Thymus (tissue), 11 donors: ENCODE data around the gene TMTC3. TPM values are rescaled to one million over a fixed set of nuclear protein-coding genes. Genes with fewer than 3 reads are reported as not detected.
"Not testable (repeated sequence)": the region's sequence is repeated elsewhere in the genome, so short reads cannot be mapped to it uniquely, and the experiment has no call there.

Experiments
- DNase-seq, 9 donors: peaks; one replicate each; pipeline ENCODE4 v3.0.0-alpha.2; 2013; ENCODE audit warnings: low spot score in 9 of 9, low read depth in 6 of 9, missing footprints in 1 of 9
- H3K27ac ChIP-seq, 2 donors: one replicate each; pipeline ENCODE4 v1.5.1; 2013; ENCODE audit warnings: control low read depth in 1 of 2, low read depth in 1 of 2, low read length in 1 of 2, mild to moderate bottlenecking in 1 of 2, moderate library complexity in 1 of 2
- H3K27me3 ChIP-seq, 2 donors: one replicate each; pipeline ENCODE4 v1.5.1; 2013; ENCODE audit warnings: low read length in 1 of 2; ENCODE audit not compliant: control insufficient read depth in 2 of 2, insufficient read depth in 1 of 2
- H3K36me3 ChIP-seq, 2 donors: one replicate each; pipeline ENCODE4 v1.5.1; 2013; ENCODE audit warnings: low read length in 1 of 2, mild to moderate bottlenecking in 1 of 2, moderate library complexity in 1 of 2; ENCODE audit not compliant: control insufficient read depth in 2 of 2, insufficient read depth in 2 of 2
- H3K4me1 ChIP-seq, 2 donors: one replicate each; pipeline ENCODE4 v1.5.1; 2013; ENCODE audit warnings: low read length in 2 of 2; ENCODE audit not compliant: control insufficient read depth in 2 of 2, insufficient read depth in 2 of 2
- H3K4me3 ChIP-seq, 2 donors: one replicate each; pipeline ENCODE4 v1.5.1; 2013; ENCODE audit warnings: low read length in 2 of 2, control low read depth in 1 of 2, mild to moderate bottlenecking in 1 of 2
- H3K9me3 ChIP-seq, 2 donors: one replicate each; pipeline ENCODE4 v1.5.1; 2013; ENCODE audit warnings: low read length in 1 of 2, mild to moderate bottlenecking in 1 of 2; ENCODE audit not compliant: control insufficient read depth in 2 of 2, insufficient read depth in 1 of 2
- WGBS: extraction: QIAGEN DNeasy Blood & Tissue Kit; methylation state at CpG from one replicate; pipeline ENCODE4 v1.1.7; 2013; 5-methylcytosine and 5-hydroxymethylcytosine counted together
- polyA plus RNA-seq: library from polyadenylated mRNA; stranded (reverse); fragments of 200-250 nt; gene quantifications from one replicate; pipeline ENCODE4 v1.2.3, GENCODE V29; 2013
- total RNA-seq: library from RNA; stranded (reverse); fragments of 120-200 nt; gene quantifications from one replicate; pipeline ENCODE4 v1.2.4, GENCODE V29; 2013
- donor health status: healthy.

TMTC3 gene
- total and polyA plus RNA-seq, 2 donors, result 7.5 to 12.2 TPM

DNA sequence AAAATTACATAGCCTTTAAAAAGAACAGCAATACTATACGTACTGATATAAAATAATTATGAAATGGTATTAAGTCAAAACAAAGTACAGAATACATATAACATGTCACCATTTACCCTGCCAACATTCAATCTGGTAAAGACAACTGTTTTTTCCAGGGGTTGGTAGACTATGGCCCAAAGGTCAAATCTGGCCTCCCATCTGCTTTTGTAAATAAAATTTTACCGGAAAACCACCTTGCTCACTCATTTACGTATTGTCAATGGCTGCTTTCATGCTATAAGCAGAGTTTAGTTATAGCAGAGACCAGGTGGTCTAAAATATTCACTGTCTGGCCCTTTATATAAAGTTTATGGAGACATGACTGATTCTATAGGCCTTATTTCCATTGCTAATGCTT lies 14.3 kb upstream of the TMTC3 start:
- no peak overlapping the region for H3K27ac ChIP-seq
- H3K27me3 ChIP-seq, result no peaks in the 10 kb centered on the region
- no peaks in the 10 kb centered on the region for H3K4me1 ChIP-seq
- peaks cover 0 to 10% of the 10 kb centered on the region in 2 donors for H3K36me3 ChIP-seq
- 99% methylated on average over 3 of the region's 3 CpGs for WGBS
- no peak overlapping the region for H3K4me3 ChIP-seq
- no peaks in the 10 kb centered on the region for H3K9me3 ChIP-seq
- no peak for DNase-seq

DNA sequence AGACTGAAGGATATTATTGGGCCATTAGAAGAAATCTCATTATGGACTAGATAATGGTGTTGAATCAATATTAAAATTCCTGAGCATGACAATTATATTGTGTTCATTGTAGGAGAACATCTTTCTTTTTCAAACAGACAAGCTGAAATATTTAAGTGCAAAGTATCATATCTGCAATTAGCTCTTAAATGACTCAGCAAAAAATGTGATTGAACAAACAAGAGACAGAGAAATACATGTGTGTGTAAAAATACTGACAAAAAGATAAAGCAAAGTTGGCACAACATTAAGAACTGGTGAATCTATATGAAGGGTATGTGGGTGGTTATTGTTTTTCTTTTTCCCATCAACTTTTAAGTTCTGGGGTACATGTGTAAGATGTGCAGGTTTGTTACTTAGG lies 9.7 kb upstream of the TMTC3 start:
- DNase-seq, result no peak
- H3K27ac ChIP-seq, result no peak overlapping the region
- peaks cover 0 to 2% of the 10 kb centered on the region in 2 donors for H3K36me3 ChIP-seq
- no peaks in the 10 kb centered on the region for H3K27me3 ChIP-seq
- H3K9me3 ChIP-seq, result no peaks in the 10 kb centered on the region
- no peak overlapping the region for H3K4me3 ChIP-seq
- no peaks in the 10 kb centered on the region for H3K4me1 ChIP-seq

DNA sequence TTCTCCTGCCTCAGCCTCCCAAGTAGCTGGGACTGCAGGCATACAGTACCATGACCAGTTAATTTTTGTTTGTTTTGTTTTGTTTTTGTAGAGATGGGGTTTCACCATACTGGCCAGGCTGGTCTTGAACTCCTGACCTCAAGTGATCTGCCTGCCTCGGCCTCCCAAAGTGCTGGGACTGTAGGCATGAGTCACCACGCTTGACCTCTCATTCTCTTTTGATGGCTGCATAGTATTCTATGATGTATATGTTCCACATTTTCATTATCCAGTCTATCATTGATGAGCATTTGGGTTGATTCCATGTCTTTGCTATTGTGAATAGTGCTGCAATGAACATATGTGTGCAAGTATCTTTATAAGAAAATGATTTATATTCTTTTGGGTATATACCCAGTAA lies 8.9 kb upstream of the TMTC3 start:
- H3K4me1 ChIP-seq, H3K27ac ChIP-seq, H3K9me3 ChIP-seq, H3K27me3 ChIP-seq, H3K4me3 ChIP-seq, H3K36me3 ChIP-seq, DNase-seq: not testable (repeated sequence)
- WGBS, result 97% methylated on average over 2 of the region's 2 CpGs

DNA sequence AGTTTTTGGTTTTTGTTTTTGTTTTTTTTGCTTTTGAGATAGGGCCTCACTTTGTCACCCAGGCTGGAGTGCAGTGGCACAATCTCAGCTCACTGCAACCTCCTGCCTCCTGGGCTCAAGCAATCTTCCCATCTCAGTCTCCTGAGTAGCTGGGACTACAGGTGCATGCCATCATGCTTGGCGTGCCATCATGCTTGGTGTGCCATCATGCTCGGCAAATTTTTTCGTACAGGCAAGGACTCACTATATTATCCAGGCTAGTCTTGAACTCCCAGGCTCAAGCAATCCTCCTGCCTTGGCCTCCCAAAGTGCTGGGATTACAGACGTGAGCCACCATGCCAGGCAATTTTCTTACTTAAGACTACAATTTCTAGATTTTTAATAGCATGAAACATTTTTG lies 2.4 kb upstream of the TMTC3 start:
- not testable (repeated sequence) for H3K36me3 ChIP-seq, H3K27me3 ChIP-seq, DNase-seq, H3K9me3 ChIP-seq, H3K4me3 ChIP-seq, H3K4me1 ChIP-seq, H3K27ac ChIP-seq
- WGBS, result 99% methylated on average over 4 of the region's 4 CpGs

DNA sequence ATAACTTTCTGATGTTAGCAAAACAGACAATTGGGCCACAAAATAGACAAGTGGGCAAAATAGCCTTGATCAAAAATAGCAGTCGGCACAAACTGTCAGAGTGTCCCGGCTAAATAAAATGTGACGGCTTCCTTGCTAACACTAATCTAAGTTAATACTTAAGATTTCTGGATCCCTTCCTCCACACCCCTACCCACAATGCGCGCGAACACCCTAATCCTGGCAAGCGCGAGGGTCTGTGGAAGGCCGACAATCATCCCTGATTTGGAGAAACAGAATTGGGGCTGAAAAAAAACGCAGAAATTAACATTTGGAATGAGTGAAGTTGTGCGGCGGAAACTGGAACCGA lies 708 bp upstream of the TMTC3 start:
- H3K27me3 ChIP-seq, result no peaks in the 10 kb centered on the region
- H3K4me1 ChIP-seq, result peaks cover 0 to 7% of the 10 kb centered on the region in 2 donors
- H3K36me3 ChIP-seq, result peaks cover 0 to 3% of the 10 kb centered on the region in 2 donors
- no peaks in the 10 kb centered on the region for H3K9me3 ChIP-seq
- DNase-seq, result no peak
- peak overlapping the region; percentile 52 to 75 for H3K4me3 ChIP-seq
- peak overlapping the region; percentile 61 to 82 for H3K27ac ChIP-seq
- 11% methylated on average over 13 of the region's 13 CpGs for WGBS

DNA sequence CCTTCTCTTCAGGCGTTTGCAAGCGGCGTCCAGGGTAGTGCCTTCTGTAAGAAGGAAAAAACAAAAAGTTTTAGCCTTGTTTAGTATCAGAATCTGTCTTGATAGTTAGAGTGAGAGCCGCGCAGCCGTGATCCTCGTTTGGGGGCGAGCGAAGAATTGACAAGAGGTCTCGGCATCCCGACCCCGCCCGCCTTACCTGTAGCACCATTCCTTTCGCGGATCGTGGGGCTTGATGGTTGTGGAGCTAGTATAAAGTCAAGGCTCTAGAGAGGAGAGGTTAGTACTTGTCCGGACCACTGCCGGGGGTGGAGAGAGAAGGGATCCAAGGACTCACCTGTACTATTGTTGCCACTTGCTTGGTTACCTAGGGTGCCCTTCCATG lies 494 bp downstream of the TMTC3 start:
- Histone ChIP-seq H3K4me3 (peak overlapping the region; percentile 52 to 75), H3K9me3 (no peaks in the 10 kb centered on the region), H3K27ac (peak overlapping the region; percentile 5 to 72), H3K27me3 (no peaks in the 10 kb centered on the region), H3K4me1 (peaks cover 0 to 7% of the 10 kb centered on the region in 2 donors), H3K36me3 (peaks cover 0 to 3% of the 10 kb centered on the region in 2 donors)
- under 1% methylated on average over 18 of the region's 18 CpGs for WGBS
- DNase-seq, result peak in 5 of 9 donors; percentile 1 to 46 (median 30)

DNA sequence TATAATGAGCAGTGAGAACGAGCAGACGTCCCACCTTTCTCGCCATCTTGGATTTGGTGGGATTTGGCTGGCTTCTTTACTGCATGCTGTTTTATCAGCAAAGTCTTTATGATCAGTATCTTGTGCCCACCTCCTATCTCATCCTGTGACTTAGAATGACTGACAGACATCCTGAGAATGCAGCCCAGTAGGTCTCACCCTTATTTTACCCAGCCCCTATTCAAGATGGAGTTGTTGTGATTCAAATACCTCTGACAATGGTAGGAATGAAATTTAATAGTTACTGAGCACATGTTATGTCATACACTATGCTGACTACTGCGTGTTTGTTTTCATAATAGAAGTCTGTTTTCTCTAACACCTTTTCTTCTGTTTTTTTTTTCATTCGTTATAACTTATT lies 1.9 kb downstream of the TMTC3 start:
- peaks cover 0 to 3% of the 10 kb centered on the region in 2 donors for H3K36me3 ChIP-seq
- H3K4me3 ChIP-seq, result no peak overlapping the region
- H3K27ac ChIP-seq, result no peak overlapping the region
- no peaks in the 10 kb centered on the region for H3K9me3 ChIP-seq
- DNase-seq, result no peak
- 95% methylated on average over 5 of the region's 5 CpGs for WGBS
- no peaks in the 10 kb centered on the region for H3K27me3 ChIP-seq
- H3K4me1 ChIP-seq, result peaks cover 0 to 7% of the 10 kb centered on the region in 2 donors

DNA sequence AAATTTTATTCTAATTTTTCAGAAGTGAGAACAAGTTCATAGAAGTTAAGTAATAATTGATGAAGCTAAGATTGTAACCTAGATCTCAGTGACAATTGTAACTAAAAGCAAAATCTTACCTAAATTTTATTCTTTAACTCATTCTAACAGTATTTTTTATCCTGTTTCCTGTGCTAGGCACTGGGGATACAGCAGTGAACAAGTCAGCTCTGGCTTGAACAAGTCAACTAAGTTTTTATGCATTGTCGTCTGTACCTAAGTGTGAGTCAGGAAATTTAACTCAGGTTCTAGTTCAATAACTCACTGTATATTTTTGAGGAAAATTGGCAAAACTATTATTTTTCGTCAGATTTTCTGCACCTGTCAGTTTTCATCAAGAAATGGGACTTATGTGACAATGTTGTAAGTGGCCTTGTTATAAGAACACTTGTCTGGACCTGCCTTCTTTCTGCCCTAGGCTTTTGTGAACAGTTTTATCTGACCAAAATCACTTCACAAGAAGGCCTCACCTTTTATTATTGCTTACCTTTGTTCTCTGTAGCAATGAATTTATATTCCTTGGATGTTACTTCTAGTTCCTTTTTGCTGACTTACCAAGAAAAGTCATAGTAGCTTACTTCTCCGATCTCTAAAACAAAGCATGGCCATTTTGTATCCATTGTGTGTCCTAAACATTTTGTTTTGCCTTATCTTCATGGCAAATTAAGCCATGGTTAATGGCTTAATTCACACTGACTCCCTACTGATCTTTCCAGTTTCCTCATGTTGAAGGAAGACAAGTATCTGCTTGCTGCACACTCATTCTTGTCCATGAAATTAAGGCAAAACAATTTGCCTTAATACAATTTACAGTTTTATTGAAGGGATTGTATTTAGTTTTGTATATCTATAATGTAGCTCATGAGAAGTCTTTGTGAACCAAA lies 2.7 kb downstream of the TMTC3 start:
- H3K9me3 ChIP-seq, result no peaks in the 10 kb centered on the region
- peaks cover 0 to 7% of the 10 kb centered on the region in 2 donors for H3K4me1 ChIP-seq
- no peaks in the 10 kb centered on the region for H3K36me3 ChIP-seq
- 94% methylated on average over 3 of the region's 3 CpGs for WGBS
- DNase-seq, result no peak
- H3K27ac ChIP-seq, result no peak overlapping the region
- H3K27me3 ChIP-seq, result no peaks in the 10 kb centered on the region
- no peak overlapping the region for H3K4me3 ChIP-seq

DNA sequence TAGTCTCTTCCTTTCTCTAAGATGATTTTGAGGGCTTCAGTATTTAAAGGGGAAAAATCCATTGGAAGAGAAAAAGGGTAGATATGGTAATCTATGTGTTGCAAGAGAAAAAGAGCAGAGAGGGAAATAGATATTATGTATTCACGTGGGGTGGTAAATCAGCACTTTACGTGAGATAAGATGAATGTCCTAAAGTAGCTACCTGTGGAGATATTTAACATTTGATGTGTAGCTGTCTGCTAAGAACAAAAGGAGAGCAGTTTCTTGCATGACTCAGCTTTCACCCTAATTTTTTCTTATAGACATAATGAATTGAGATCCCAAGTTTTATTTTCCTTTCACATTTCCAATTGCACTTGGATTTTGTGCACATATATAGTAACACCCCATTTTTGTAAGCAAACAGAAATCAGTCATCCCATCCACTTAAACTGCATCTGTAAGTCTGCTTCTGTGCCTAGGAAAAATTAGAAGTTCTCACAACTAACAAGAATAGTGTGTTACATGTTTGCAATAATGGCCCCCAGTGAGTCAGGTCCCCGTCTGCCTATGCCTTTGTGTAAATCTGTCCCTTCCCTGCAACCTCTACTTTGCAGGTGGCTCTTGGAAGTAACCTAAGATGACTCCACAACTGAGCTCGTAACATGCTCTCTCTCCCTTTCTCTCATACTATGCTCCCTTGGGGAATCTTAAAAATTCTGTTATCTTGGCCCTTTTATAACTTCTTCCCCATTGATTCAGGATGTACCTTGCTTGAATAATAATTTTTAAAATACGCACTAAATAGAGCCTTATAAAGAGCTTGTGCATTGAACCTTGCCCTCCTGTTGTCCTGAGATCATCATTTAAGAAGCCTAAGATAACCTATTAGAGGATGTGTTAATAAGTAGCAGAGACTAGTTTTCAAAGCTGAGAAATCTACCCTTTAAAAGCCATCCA lies 3.7 kb downstream of the TMTC3 start:
- Histone ChIP-seq H3K36me3 (no peaks in the 10 kb centered on the region), H3K4me3 (no peak overlapping the region), H3K27me3 (no peaks in the 10 kb centered on the region), H3K27ac (no peak overlapping the region), H3K4me1 (peaks cover 0 to 7% of the 10 kb centered on the region in 2 donors), H3K9me3 (no peaks in the 10 kb centered on the region)
- WGBS, result 93% methylated on average over 5 of the region's 5 CpGs
- DNase-seq, result no peak
